WTC11 (cell line): ENCODE data around the gene EPHX1. TPM values are rescaled to one million over a fixed set of nuclear protein-coding genes. Genes with fewer than 3 reads are reported as not detected.

Experiments
- ATAC-seq: fragments of 200-7000 bp; cut with Tn5 transposase; 2 replicates; pipeline ENCODE4 v1.10.0; 2021; ENCODE audit warnings: mild to moderate bottlenecking, moderate library complexity
- CTCF ChIA-PET: fragments of 300-600 bp; sonication (Branson Sonifier 250); formaldehyde crosslinking; loops from one replicate; lab custom pipeline; 2021; ENCODE audit warnings: antibody characterized with exemption; lab: Charles Lee
- POLR2A ChIA-PET: fragments of 350-600 bp; sonication (Branson Sonifier 250); formaldehyde crosslinking; loops from one replicate; lab custom pipeline; 2021; ENCODE audit warnings: antibody characterized with exemption; lab: Charles Lee
- DNase-seq: peaks from one replicate; pipeline ENCODE4 v3.0.0; 2021; ENCODE audit warnings: low spot score
- H3K27ac Mint-ChIP-seq: 2 replicates; pipeline ENCODE4 v1.8.0; 2021; ENCODE audit warnings: mixed read lengths
- H3K27me3 Mint-ChIP-seq: 2 replicates; pipeline ENCODE4 v1.8.0; 2021; ENCODE audit warnings: low read depth, mild to moderate bottlenecking, moderate library complexity, mixed read lengths
- H3K36me3 Mint-ChIP-seq: 2 replicates; pipeline ENCODE4 v1.8.0; 2021; ENCODE audit warnings: mixed read lengths
- H3K4me1 Mint-ChIP-seq: 2 replicates; pipeline ENCODE4 v1.8.0; 2022; ENCODE audit warnings: mixed read lengths
- H3K4me3 Mint-ChIP-seq: 2 replicates; pipeline ENCODE4 v1.8.0; 2021; ENCODE audit warnings: mild to moderate bottlenecking, moderate library complexity, mixed read lengths
- H3K9me3 Mint-ChIP-seq: 2 replicates; pipeline ENCODE4 v1.8.0; 2021; ENCODE audit warnings: mixed read lengths
- AR ChIP-seq: fragments of 250-450 bp; sonication (Bioruptor Pico); IDR thresholded peaks from 2 replicates; pipeline ENCODE4 v1.9.0; 2021; ENCODE audit warnings: mild to moderate bottlenecking
- FOXJ3 ChIP-seq: sonication (generic); formaldehyde crosslinking; IDR thresholded peaks from 2 replicates; pipeline ENCODE4 v1.9.0; 2021; ENCODE audit warnings: missing genetic modification reagents, mild to moderate bottlenecking, borderline replicate concordance
- FOXK1 ChIP-seq: sonication (generic); formaldehyde crosslinking; IDR thresholded peaks from 2 replicates; pipeline ENCODE4 v1.8.0; 2022; ENCODE audit warnings: mild to moderate bottlenecking, moderate library complexity, missing genetic modification reagents
- JUN ChIP-seq: sonication (generic); formaldehyde crosslinking; IDR thresholded peaks from 2 replicates; pipeline ENCODE4 v1.8.0; 2023; ENCODE audit warnings: mild to moderate bottlenecking, missing genetic modification reagents
- NR1H2 ChIP-seq: sonication (generic); formaldehyde crosslinking; IDR thresholded peaks from 2 replicates; pipeline ENCODE4 v1.9.0; 2021; ENCODE audit warnings: mild to moderate bottlenecking, moderate library complexity, missing genetic modification reagents
- PRRX2 ChIP-seq: fragments of 250-450 bp; sonication (Bioruptor Pico); IDR thresholded peaks from 2 replicates; pipeline ENCODE4 v1.8.0; 2021; ENCODE audit warnings: mild to moderate bottlenecking
- RELA ChIP-seq: sonication (generic); formaldehyde crosslinking; IDR thresholded peaks from 2 replicates; pipeline ENCODE4 v1.8.1; 2022; ENCODE audit warnings: missing genetic modification reagents, mild to moderate bottlenecking, borderline replicate concordance
- SOX15 ChIP-seq: fragments of 250-450 bp; sonication (Bioruptor Pico); IDR thresholded peaks from 2 replicates; pipeline ENCODE4 v1.9.0; 2021; ENCODE audit warnings: mild to moderate bottlenecking
- SP1 ChIP-seq: sonication (generic); formaldehyde crosslinking; conservative IDR thresholded peaks from 2 replicates; pipeline ENCODE4 v1.8.1; 2022; ENCODE audit warnings: missing genetic modification reagents
- ZMAT4 ChIP-seq: fragments of 250-450 bp; sonication (Bioruptor Pico); IDR thresholded peaks from 2 replicates; pipeline ENCODE4 v1.9.0; 2021; ENCODE audit warnings: mild to moderate bottlenecking
- ZNF232 ChIP-seq: sonication (generic); formaldehyde crosslinking; IDR thresholded peaks from 2 replicates; pipeline ENCODE4 v1.8.0; 2022; ENCODE audit warnings: mild to moderate bottlenecking, missing genetic modification reagents
- ZNF281 ChIP-seq: sonication (generic); formaldehyde crosslinking; IDR thresholded peaks from 2 replicates; pipeline ENCODE4 v1.8.0; 2023; ENCODE audit warnings: mild to moderate bottlenecking, missing genetic modification reagents
- ZNF317 ChIP-seq: sonication (generic); formaldehyde crosslinking; IDR thresholded peaks from 2 replicates; pipeline ENCODE4 v1.8.1; 2023; ENCODE audit warnings: low read depth, mild to moderate bottlenecking, moderate library complexity, missing genetic modification reagents, borderline replicate concordance
- ZNF396 ChIP-seq: fragments of 250-450 bp; sonication (Bioruptor Pico); IDR thresholded peaks from 2 replicates; pipeline ENCODE4 v1.8.0; 2021; ENCODE audit warnings: mild to moderate bottlenecking, moderate library complexity, borderline replicate concordance
- ZSCAN18 ChIP-seq: fragments of 250-450 bp; sonication (Bioruptor Pico); IDR thresholded peaks from 2 replicates; pipeline ENCODE4 v2.1.2; 2022; ENCODE audit warnings: mild to moderate bottlenecking, moderate library complexity
- total RNA-seq: library from RNA; stranded (reverse); gene quantifications from 3 replicates; pipeline ENCODE4 v1.2.3, GENCODE V29; 2021
- TF ChIP-seq, protein P1 (sequence below): fragments of 250-450 bp; sonication (Bioruptor Pico); IDR thresholded peaks from 2 replicates; pipeline ENCODE4 v1.9.0; 2021; ENCODE audit warnings: mild to moderate bottlenecking, borderline replicate concordance
- TF ChIP-seq, protein P2 (sequence below): sonication (generic); formaldehyde crosslinking; IDR thresholded peaks from 2 replicates; pipeline ENCODE4 v1.8.1; 2022; ENCODE audit warnings: mild to moderate bottlenecking, moderate library complexity, missing genetic modification reagents
- TF ChIP-seq, protein P3 (sequence below): sonication (generic); formaldehyde crosslinking; IDR thresholded peaks from 2 replicates; pipeline ENCODE4 v1.8.1; 2022; ENCODE audit warnings: missing genetic modification reagents, borderline replicate concordance

Gene EPHX1
- total RNA-seq, 1 experiment from 2014 or later: 60.9 TPM

- peak overlapping the region; percentile 74 for H3K27ac Mint-ChIP-seq
- no peak for DNase-seq
- ATAC-seq: no peak
- CTCF ChIA-PET: interaction anchor here (0.7 to 4.1 kb wide), 3 partner anchors 66 to 305 kb away, joined by 3 to 38 read pairs (median 4); no protein-coding TSS in a partner anchor
- POLR2A ChIA-PET: interaction anchor here (0.7 to 1.3 kb wide), 2 partner anchors 12 to 163 kb away, joined by 5 to 7 read pairs; no protein-coding TSS in a partner anchor
- H3K36me3 Mint-ChIP-seq: peaks cover 26% of the 10 kb centered on the region
- H3K4me1 Mint-ChIP-seq: peaks cover 42% of the 10 kb centered on the region
- TF ChIP-seq, protein P1, sequence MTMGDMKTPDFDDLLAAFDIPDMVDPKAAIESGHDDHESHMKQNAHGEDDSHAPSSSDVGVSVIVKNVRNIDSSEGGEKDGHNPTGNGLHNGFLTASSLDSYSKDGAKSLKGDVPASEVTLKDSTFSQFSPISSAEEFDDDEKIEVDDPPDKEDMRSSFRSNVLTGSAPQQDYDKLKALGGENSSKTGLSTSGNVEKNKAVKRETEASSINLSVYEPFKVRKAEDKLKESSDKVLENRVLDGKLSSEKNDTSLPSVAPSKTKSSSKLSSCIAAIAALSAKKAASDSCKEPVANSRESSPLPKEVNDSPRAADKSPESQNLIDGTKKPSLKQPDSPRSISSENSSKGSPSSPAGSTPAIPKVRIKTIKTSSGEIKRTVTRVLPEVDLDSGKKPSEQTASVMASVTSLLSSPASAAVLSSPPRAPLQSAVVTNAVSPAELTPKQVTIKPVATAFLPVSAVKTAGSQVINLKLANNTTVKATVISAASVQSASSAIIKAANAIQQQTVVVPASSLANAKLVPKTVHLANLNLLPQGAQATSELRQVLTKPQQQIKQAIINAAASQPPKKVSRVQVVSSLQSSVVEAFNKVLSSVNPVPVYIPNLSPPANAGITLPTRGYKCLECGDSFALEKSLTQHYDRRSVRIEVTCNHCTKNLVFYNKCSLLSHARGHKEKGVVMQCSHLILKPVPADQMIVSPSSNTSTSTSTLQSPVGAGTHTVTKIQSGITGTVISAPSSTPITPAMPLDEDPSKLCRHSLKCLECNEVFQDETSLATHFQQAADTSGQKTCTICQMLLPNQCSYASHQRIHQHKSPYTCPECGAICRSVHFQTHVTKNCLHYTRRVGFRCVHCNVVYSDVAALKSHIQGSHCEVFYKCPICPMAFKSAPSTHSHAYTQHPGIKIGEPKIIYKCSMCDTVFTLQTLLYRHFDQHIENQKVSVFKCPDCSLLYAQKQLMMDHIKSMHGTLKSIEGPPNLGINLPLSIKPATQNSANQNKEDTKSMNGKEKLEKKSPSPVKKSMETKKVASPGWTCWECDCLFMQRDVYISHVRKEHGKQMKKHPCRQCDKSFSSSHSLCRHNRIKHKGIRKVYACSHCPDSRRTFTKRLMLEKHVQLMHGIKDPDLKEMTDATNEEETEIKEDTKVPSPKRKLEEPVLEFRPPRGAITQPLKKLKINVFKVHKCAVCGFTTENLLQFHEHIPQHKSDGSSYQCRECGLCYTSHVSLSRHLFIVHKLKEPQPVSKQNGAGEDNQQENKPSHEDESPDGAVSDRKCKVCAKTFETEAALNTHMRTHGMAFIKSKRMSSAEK: 0 out of 2 replicates have a peak, but pooled peaks have one; percentile 41
- TF ChIP-seq FOXK1 (CRISPR knock-in tag) (no peak), NR1H2 (CRISPR knock-in tag) (no peak), ZSCAN18 (CRISPR knock-in tag) (no peak), JUN (CRISPR knock-in tag) (no peak), PRRX2 (CRISPR knock-in tag) (no peak), AR (CRISPR knock-in tag) (peak; percentile 28; the same call in 1 of the 2 replicates), ZNF232 (CRISPR knock-in tag) (no peak), RELA (CRISPR knock-in tag) (no peak)
- TF ChIP-seq, protein P2, sequence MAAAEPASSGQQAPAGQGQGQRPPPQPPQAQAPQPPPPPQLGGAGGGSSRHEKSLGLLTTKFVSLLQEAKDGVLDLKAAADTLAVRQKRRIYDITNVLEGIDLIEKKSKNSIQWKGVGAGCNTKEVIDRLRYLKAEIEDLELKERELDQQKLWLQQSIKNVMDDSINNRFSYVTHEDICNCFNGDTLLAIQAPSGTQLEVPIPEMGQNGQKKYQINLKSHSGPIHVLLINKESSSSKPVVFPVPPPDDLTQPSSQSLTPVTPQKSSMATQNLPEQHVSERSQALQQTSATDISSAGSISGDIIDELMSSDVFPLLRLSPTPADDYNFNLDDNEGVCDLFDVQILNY (CRISPR knock-in tag): no peak
- peak overlapping the region; percentile 46 for H3K4me3 Mint-ChIP-seq
- H3K27me3 Mint-ChIP-seq: no peaks in the 10 kb centered on the region
- H3K9me3 Mint-ChIP-seq: no peaks in the 10 kb centered on the region
Observed at GRCh38 chr1:225780134-225780533, 29.8 kb upstream of the EPHX1 start.

DNA sequence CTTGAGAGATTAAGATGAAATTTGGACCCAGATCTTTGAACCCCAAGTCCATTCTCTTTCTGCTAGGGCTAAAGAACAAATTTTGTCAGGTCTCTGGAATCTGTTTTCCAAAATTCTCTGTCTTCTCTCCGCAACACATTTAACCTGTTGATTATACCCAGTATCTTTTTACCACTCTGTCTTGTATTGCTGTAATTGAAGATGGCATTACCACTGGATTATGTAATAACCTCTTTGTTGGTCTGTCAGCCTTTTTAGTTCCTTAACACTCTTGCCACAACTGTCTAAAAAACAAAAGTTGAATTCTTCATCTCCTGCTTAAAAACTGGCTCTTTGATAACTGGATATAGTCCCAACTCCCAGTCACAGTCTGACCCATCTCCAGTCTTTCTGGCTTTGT lies 29.3 kb upstream of the EPHX1 start:
- H3K27me3 Mint-ChIP-seq: no peaks in the 10 kb centered on the region
- no peak for ATAC-seq
- H3K27ac Mint-ChIP-seq: peak overlapping the region; percentile 86
- no peaks in the 10 kb centered on the region for H3K9me3 Mint-ChIP-seq
- peak overlapping the region; percentile 38 for H3K4me3 Mint-ChIP-seq
- no peak for DNase-seq
- POLR2A ChIA-PET: interaction anchor here (1.3 kb wide), 1 partner anchor 11 kb away, joined by 5 read pairs; no protein-coding TSS in a partner anchor
- peaks cover 42% of the 10 kb centered on the region for H3K4me1 Mint-ChIP-seq
- CTCF ChIA-PET: interaction anchor here (0.7 to 4.1 kb wide), 3 partner anchors 65 to 305 kb away, joined by 3 to 38 read pairs (median 4); no protein-coding TSS in a partner anchor
- peaks cover 30% of the 10 kb centered on the region for H3K36me3 Mint-ChIP-seq
- no peak for TF ChIP-seq FOXK1 (CRISPR knock-in tag)
- TF ChIP-seq ZMAT4 (CRISPR knock-in tag): no peak
- no peak for TF ChIP-seq ZNF317 (CRISPR knock-in tag)
- no peak for TF ChIP-seq ZNF281 (CRISPR knock-in tag)
- TF ChIP-seq SP1 (CRISPR knock-in tag): no peak
- TF ChIP-seq ZNF396: no peak
- no peak for TF ChIP-seq FOXJ3 (CRISPR knock-in tag)
- TF ChIP-seq, protein P3, sequence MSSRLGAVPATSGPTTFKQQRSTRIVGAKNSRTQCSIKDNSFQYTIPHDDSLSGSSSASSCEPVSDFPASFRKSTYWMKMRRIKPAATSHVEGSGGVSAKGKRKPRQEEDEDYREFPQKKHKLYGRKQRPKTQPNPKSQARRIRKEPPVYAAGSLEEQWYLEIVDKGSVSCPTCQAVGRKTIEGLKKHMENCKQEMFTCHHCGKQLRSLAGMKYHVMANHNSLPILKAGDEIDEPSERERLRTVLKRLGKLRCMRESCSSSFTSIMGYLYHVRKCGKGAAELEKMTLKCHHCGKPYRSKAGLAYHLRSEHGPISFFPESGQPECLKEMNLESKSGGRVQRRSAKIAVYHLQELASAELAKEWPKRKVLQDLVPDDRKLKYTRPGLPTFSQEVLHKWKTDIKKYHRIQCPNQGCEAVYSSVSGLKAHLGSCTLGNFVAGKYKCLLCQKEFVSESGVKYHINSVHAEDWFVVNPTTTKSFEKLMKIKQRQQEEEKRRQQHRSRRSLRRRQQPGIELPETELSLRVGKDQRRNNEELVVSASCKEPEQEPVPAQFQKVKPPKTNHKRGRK (CRISPR knock-in tag): no peak
- TF ChIP-seq SOX15 (CRISPR knock-in tag): no peak
- no peak for TF ChIP-seq ZSCAN18 (CRISPR knock-in tag)
